Loucy (cell line): ENCODE measurements around the gene NCOA7.

Experiments used
- EZH2phosphoT487 ChIP-seq: fragments of 200-600 bp; IDR thresholded peaks from 2 replicates; pipeline ENCODE4 v1.6.1; 2018; ENCODE audit warnings: antibody characterized with exemption, mild to moderate bottlenecking, moderate library complexity, borderline replicate concordance
- TF ChIP-seq, protein P1 (sequence below): fragments of 200-600 bp; sonication (generic); conservative IDR thresholded peaks from 2 replicates; pipeline ENCODE4 v1.5.1; 2014; ENCODE audit warnings: mild to moderate bottlenecking, antibody characterized with exemption, low read length

DNA sequence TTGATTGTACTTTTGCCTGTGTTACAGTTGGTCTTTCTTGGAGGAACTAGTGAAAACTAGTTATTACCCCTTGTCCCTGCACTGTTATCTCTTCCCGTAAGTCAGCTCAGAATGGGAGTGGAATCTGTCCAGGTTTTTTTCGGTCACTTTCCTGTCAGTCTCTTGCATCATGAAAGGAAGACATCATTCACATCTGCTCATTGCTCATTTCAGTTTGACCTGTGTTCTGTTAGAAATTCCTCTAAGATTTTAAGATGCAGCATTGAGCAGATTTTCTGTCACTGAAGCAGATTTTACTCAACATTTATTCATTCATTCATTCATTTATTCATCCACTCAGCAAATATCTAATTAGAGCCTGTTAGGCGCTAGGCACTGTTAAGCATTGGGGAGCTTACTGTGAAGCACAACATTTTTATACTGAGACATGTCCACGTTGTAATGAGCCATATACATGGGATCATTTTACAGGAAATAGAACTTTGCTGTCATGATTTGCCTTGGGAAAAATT, 132.7 kb downstream of the NCOA7 start:
- TF ChIP-seq, protein P1, sequence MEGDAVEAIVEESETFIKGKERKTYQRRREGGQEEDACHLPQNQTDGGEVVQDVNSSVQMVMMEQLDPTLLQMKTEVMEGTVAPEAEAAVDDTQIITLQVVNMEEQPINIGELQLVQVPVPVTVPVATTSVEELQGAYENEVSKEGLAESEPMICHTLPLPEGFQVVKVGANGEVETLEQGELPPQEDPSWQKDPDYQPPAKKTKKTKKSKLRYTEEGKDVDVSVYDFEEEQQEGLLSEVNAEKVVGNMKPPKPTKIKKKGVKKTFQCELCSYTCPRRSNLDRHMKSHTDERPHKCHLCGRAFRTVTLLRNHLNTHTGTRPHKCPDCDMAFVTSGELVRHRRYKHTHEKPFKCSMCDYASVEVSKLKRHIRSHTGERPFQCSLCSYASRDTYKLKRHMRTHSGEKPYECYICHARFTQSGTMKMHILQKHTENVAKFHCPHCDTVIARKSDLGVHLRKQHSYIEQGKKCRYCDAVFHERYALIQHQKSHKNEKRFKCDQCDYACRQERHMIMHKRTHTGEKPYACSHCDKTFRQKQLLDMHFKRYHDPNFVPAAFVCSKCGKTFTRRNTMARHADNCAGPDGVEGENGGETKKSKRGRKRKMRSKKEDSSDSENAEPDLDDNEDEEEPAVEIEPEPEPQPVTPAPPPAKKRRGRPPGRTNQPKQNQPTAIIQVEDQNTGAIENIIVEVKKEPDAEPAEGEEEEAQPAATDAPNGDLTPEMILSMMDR, result no peak
- no peak for TF ChIP-seq EZH2phosphoT487
